Uterus (tissue), 2 donors: ENCODE measurements around the gene EPHB3.

Source experiments
- POLR2A ChIP-seq, 2 donors: fragments of 450-650 bp; IDR thresholded peaks; one replicate each; pipeline ENCODE4 v1.6.1; 2016; ENCODE audit warnings: antibody characterized with exemption in 2 of 2, mild to moderate bottlenecking in 1 of 2, moderate library complexity in 1 of 2
- TF ChIP-seq, protein P1 (sequence below), 4 experiments: fragments of 200-600 bp in 2 of 4; fragments of 450-650 bp in 2 of 4; sonication (generic) in 2 of 4; IDR thresholded peaks; one replicate each; pipeline ENCODE4 v1.5.1; 2016 to 2019; ENCODE audit warnings: antibody characterized with exemption in 4 of 4, mild to moderate bottlenecking in 2 of 4, moderate library complexity in 1 of 4

DNA sequence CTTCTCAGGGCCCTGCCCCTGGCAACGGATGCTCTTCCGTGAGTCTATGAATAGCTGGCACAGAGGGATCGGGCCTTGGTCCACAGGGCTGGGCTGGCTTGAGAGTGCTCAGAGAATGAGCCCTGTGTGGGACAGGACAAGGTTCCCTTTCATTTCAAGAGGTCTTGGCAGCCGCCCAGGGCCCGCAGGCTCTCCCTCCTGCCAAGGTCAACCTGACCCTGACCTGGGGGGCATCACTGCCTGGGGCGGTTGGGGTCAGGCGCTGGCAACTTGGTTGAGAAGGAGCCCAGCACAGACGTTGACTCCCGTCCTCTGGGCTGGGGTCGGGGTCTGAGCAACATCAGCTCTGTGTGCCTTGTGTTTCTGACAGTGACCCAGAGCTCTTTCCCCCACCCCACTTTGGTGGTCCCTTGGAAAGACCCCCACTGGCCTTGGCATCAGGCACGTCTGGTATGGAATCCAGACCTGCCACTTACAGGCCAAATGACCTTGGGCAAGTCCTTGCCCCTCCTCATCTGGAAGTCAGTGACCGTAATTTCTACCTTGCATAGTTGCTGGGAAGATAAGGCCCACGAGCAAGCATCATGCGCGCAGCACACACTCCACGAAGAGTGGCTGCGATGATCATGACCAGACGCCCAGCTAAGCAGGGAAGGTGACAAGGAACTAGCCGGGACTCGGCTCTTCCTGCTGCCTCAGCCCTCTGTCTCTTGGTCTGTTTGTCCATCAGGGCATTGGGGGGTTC, 36.4 kb downstream of the EPHB3 start:
- TF ChIP-seq, protein P1, sequence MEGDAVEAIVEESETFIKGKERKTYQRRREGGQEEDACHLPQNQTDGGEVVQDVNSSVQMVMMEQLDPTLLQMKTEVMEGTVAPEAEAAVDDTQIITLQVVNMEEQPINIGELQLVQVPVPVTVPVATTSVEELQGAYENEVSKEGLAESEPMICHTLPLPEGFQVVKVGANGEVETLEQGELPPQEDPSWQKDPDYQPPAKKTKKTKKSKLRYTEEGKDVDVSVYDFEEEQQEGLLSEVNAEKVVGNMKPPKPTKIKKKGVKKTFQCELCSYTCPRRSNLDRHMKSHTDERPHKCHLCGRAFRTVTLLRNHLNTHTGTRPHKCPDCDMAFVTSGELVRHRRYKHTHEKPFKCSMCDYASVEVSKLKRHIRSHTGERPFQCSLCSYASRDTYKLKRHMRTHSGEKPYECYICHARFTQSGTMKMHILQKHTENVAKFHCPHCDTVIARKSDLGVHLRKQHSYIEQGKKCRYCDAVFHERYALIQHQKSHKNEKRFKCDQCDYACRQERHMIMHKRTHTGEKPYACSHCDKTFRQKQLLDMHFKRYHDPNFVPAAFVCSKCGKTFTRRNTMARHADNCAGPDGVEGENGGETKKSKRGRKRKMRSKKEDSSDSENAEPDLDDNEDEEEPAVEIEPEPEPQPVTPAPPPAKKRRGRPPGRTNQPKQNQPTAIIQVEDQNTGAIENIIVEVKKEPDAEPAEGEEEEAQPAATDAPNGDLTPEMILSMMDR (IDR thresholded peaks at IDR 0.05) = no peak
- TF ChIP-seq POLR2A (IDR thresholded peaks at IDR 0.05) = no peak
